Lung (tissue), 12 donors: ENCODE measurements around the gene MDGA2. TPM values are rescaled to one million over a fixed set of nuclear protein-coding genes. Genes with fewer than 3 reads are reported as not detected.

ENCODE experiments used
- ATAC-seq: fragments of 200-7000 bp; cut with Tn5 transposase; one replicate; pipeline ENCODE4 v1.9.1; 2020; ENCODE audit warnings: moderate number of reproducible peaks; ENCODE audit not compliant: insufficient read depth, low FRiP score
- DNase-seq, 3 donors: peaks; one replicate each; pipeline ENCODE4 v3.0.0-alpha.2; 2013 to 2017
- H3K27ac ChIP-seq, 2 donors: one replicate each; pipeline ENCODE4 v1.5.1; 2013; ENCODE audit warnings: mild to moderate bottlenecking in 2 of 2, moderate library complexity in 2 of 2, control low read depth in 1 of 2, inconsistent platforms in 1 of 2, low read depth in 1 of 2, low read length in 1 of 2
- H3K27me3 ChIP-seq, 3 donors: one replicate each; pipeline ENCODE4 v1.5.1; 2013; ENCODE audit warnings: low read length in 2 of 3; ENCODE audit not compliant: control insufficient read depth in 3 of 3, insufficient read depth in 3 of 3
- H3K36me3 ChIP-seq, 4 donors: one replicate each; pipeline ENCODE4 v1.5.1; 2013; ENCODE audit warnings: low read length in 4 of 4, mild to moderate bottlenecking in 1 of 4, moderate library complexity in 1 of 4; ENCODE audit not compliant: control insufficient read depth in 4 of 4, insufficient read depth in 4 of 4
- H3K4me1 ChIP-seq, 5 donors: one replicate each; pipeline ENCODE4 v1.5.1; 2013; ENCODE audit warnings: low read length in 5 of 5, mild to moderate bottlenecking in 2 of 5, moderate library complexity in 1 of 5; ENCODE audit not compliant: control insufficient read depth in 5 of 5, insufficient read depth in 5 of 5
- H3K4me3 ChIP-seq: one replicate; pipeline ENCODE4 v1.5.1; 2013; ENCODE audit warnings: mild to moderate bottlenecking, control low read depth, moderate library complexity
- H3K9ac ChIP-seq, 2 donors: one replicate each; pipeline ENCODE4 v1.5.1; 2013; ENCODE audit warnings: low read length in 2 of 2, control low read depth in 1 of 2; ENCODE audit not compliant: insufficient read depth in 1 of 2
- H3K9me3 ChIP-seq, 4 donors: one replicate each; pipeline ENCODE4 v1.5.1; 2013; ENCODE audit warnings: low read length in 3 of 4, mild to moderate bottlenecking in 1 of 4, moderate library complexity in 1 of 4; ENCODE audit not compliant: control insufficient read depth in 4 of 4, insufficient read depth in 3 of 4
- WGBS, 2 donors: extraction: QIAGEN DNeasy Blood & Tissue Kit; methylation state at CpG; one replicate each; pipeline ENCODE4 v1.1.7; 2013; 5-methylcytosine and 5-hydroxymethylcytosine counted together
- polyA plus RNA-seq, 2 donors: library from polyadenylated mRNA; stranded (reverse); fragments of 200-250 nt; gene quantifications; one replicate each; pipeline ENCODE4 v1.2.1, GENCODE V29; 2013
- total RNA-seq, 2 donors: library from RNA; depleted of rRNA in 1 of 2; stranded (reverse); fragments of >200 nt in 1 of 2; gene quantifications; one replicate each; pipeline ENCODE4 v1.2.1, GENCODE V29; 2014 to 2021
- TF ChIP-seq, protein P1 (sequence below): IDR thresholded peaks from 2 replicates; pipeline ENCODE4 v1.5.1; 2012; ENCODE audit warnings: mild to moderate bottlenecking; ENCODE audit errors: control extremely low read depth, extremely low read depth
- donor health status: control.
- donor health status: control.
- donor health status: Bipolar disorder and iron deficiency.
- donor health status: healthy.
- donor health status: DM: yes; HTN: yes; CAD: no.

The MDGA2 gene
- total and polyA plus RNA-seq, 4 donors = 0.03 to 3.2 TPM; not detected in 2

GRCh38 chr14:47595552-47595951 is 79.9 kb downstream of the MDGA2 start:
- Histone ChIP-seq H3K36me3 (no peaks in the 10 kb centered on the region), H3K4me3 (no peak overlapping the region), H3K9ac (no peak overlapping the region), H3K27me3 (no peaks in the 10 kb centered on the region), H3K4me1 (no peaks in the 10 kb centered on the region), H3K9me3 (no peaks in the 10 kb centered on the region), H3K27ac (no peak overlapping the region)
- DNase-seq (no peak), ATAC-seq (no peak)
- WGBS, 2 donors = 83 to 87% methylated on average over 1 of the region's 1 CpG
- TF ChIP-seq, protein P1, sequence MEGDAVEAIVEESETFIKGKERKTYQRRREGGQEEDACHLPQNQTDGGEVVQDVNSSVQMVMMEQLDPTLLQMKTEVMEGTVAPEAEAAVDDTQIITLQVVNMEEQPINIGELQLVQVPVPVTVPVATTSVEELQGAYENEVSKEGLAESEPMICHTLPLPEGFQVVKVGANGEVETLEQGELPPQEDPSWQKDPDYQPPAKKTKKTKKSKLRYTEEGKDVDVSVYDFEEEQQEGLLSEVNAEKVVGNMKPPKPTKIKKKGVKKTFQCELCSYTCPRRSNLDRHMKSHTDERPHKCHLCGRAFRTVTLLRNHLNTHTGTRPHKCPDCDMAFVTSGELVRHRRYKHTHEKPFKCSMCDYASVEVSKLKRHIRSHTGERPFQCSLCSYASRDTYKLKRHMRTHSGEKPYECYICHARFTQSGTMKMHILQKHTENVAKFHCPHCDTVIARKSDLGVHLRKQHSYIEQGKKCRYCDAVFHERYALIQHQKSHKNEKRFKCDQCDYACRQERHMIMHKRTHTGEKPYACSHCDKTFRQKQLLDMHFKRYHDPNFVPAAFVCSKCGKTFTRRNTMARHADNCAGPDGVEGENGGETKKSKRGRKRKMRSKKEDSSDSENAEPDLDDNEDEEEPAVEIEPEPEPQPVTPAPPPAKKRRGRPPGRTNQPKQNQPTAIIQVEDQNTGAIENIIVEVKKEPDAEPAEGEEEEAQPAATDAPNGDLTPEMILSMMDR = no peak

- Histone ChIP-seq H3K9ac (no peak overlapping the region), H3K27ac (no peak overlapping the region), H3K9me3 (no peaks in the 10 kb centered on the region), H3K4me3 (no peak overlapping the region), H3K4me1 (no peaks in the 10 kb centered on the region), H3K36me3 (no peaks in the 10 kb centered on the region), H3K27me3 (no peaks in the 10 kb centered on the region)
- WGBS, 2 donors = 43 to 44% methylated on average over 2 of the region's 2 CpGs
- no peak for ATAC-seq
- no peak for DNase-seq
- TF ChIP-seq, protein P1 = no peak
Measured at GRCh38 chr14:47590767-47591495, 84.5 kb downstream of the MDGA2 start.

DNA sequence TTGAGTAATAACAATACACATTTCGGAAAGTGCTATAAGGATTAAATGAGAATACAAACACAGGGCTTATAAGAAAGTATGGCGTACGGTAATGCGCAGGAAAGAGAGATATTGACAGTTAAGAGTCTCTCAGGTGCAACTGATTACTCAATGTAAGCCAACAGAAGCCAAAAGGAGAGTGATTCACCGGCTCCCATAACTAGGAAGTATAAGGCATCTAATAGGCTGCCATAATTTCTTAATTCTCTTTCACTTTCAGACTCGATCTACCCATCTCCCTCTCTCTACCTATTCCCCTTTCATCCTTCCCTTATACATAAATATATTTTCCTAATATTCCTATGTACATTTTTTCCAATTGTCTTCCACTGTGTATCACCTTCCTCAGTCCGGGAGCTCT is 90.0 kb downstream of the MDGA2 start:
- H3K27ac ChIP-seq = no peak overlapping the region
- H3K9ac ChIP-seq = no peak overlapping the region
- H3K9me3 ChIP-seq = no peaks in the 10 kb centered on the region
- no peak overlapping the region for H3K4me3 ChIP-seq
- H3K36me3 ChIP-seq = no peaks in the 10 kb centered on the region
- 89 to 90% methylated on average over 7 of the region's 7 CpGs for WGBS, 2 donors
- DNase-seq = no peak
- TF ChIP-seq, protein P1 = no peak
- H3K27me3 ChIP-seq = no peaks in the 10 kb centered on the region
- no peaks in the 10 kb centered on the region for H3K4me1 ChIP-seq
- no peak for ATAC-seq

- ATAC-seq (no peak), DNase-seq (no peak)
- H3K9me3 ChIP-seq = peaks cover 0 to 6% (median 0%) of the 10 kb centered on the region in 4 donors
- H3K4me1 ChIP-seq = no peaks in the 10 kb centered on the region
- no peak overlapping the region for H3K4me3 ChIP-seq
- H3K9ac ChIP-seq = no peak overlapping the region
- TF ChIP-seq, protein P1 = no peak
- H3K27me3 ChIP-seq = no peaks in the 10 kb centered on the region
- no peak overlapping the region for H3K27ac ChIP-seq
- H3K36me3 ChIP-seq = no peaks in the 10 kb centered on the region
Measured at GRCh38 chr14:47567273-47567672, 108.1 kb downstream of the MDGA2 start.
